ENCODE measurements around the gene THSD4. TPM values are rescaled to one million over a fixed set of nuclear protein-coding genes. Genes with fewer than 3 reads are reported as not detected.

THSD4 gene
- total and polyA plus RNA-seq, 2 of the 8 experiments (the other 6 are each of a cell fraction or from before 2014, with no cell fraction given), result 2.5 to 6.2 TPM

DNA sequence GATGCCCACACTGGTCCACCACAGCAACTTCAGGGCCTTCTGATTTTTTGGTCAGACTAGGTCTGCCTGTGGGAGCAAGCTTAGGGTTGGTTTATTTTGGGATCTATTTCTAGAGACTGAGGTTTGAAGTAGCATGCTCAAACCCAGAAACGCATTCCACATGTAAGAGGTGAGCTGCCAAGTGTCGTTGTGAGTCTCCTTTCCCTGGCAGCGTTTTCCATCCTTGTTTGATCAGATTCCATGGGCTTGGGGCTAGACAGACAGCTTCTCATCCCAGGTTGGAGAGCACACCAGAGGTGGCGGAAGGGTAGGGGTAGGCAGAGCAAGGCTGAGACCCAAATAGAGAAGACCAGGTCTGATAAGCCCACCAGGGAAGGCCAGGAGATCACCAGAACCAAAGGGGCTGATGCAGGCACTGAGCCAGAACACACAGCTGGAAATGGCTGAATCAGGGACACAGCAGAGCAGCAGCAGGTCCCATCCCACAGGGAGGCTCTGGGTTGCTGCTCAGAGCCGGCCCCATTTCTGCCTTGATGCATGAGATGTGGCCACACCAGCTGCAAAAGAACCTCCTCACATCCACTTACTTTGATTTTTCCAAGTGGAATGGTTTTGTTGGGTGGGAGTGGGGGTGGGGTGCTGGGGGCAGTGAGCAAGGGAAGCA lies 186.8 kb downstream of the THSD4 start:
- ChIA-PET POLR2A (ENCODE audit: partially characterized antibody) (no interaction called here), CTCF (ENCODE audit: partially characterized antibody) (interaction anchor here (1.0 to 1.7 kb wide), 3 partner anchors 11 to 18 kb away, joined by 3 to 5 read pairs (median 3); no protein-coding TSS in a partner anchor)
- no peak overlapping the region for H3K9ac ChIP-seq (replicated peaks in 1 of 4; ENCODE audit: extremely low read depth in 1 of 4, low read depth in 3 of 4, low read length in 3 of 4)

More for the DNA sequence above, 186.8 kb downstream of the THSD4 start:
- no peak overlapping the region for H2BK5ac ChIP-seq (ENCODE audit: low read depth, low read length)
- H4K5ac ChIP-seq (ENCODE audit: insufficient read length, low read depth, low read length), result no peak overlapping the region
- no peak overlapping the region for H2BK20ac ChIP-seq (ENCODE audit: low read length)
- no peak overlapping the region for H2AK5ac ChIP-seq (ENCODE audit: low read depth, low read length)
- TF ChIP-seq TEAD4 (IDR thresholded peaks at IDR 0.05; ENCODE audit: low read depth, low read length) (no peak), ASH2L (IDR thresholded peaks at IDR 0.05; ENCODE audit: low read length) (no peak), SP4 (IDR thresholded peaks at IDR 0.05; ENCODE audit: low read length) (no peak), EP300 (IDR thresholded peaks at IDR 0.05; ENCODE audit: borderline replicate concordance in 1 of 2, low read depth in 2 of 2, low read length in 2 of 2) (no peak), TCF12 (IDR thresholded peaks at IDR 0.05; ENCODE audit: low read depth, low read length) (no peak), SRF (IDR thresholded peaks at IDR 0.05; ENCODE audit: low read depth, low read length) (no peak), SIX5 (IDR thresholded peaks at IDR 0.05; ENCODE audit: low read depth, low read length) (no peak), SAP30 (IDR thresholded peaks at IDR 0.05; ENCODE audit: insufficient read depth, insufficient replicate concordance, low read length) (no peak), CTBP2 (IDR thresholded peaks at IDR 0.05; ENCODE audit: borderline replicate concordance, insufficient read depth, insufficient read length, low read length) (no peak), KDM5A (IDR thresholded peaks at IDR 0.05; ENCODE audit: low read length) (no peak), TBP (IDR thresholded peaks at IDR 0.05; ENCODE audit: low read depth, low read length) (no peak)
- TF ChIP-seq, protein P1, sequence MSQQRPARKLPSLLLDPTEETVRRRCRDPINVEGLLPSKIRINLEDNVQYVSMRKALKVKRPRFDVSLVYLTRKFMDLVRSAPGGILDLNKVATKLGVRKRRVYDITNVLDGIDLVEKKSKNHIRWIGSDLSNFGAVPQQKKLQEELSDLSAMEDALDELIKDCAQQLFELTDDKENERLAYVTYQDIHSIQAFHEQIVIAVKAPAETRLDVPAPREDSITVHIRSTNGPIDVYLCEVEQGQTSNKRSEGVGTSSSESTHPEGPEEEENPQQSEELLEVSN (IDR thresholded peaks at IDR 0.05), result no peak
- H4K91ac ChIP-seq (replicated peaks; ENCODE audit: insufficient read length, low read length), result no peak overlapping the region
- H3K79me1 ChIP-seq (ENCODE audit: low read depth, low read length), result no peaks in the 10 kb centered on the region
- H3K36me3 ChIP-seq (ENCODE audit: control insufficient read depth in 2 of 4, insufficient read depth in 4 of 4, low read length in 3 of 4), result no peaks in the 10 kb centered on the region
- H3K4me3 ChIP-seq (ENCODE audit: extremely low read depth in 1 of 4, insufficient read depth in 2 of 4, low read depth in 3 of 4, low read length in 4 of 4), result no peak overlapping the region
- H3K14ac ChIP-seq (ENCODE audit: insufficient read length), result no peak overlapping the region
- no peak overlapping the region for H3K23ac ChIP-seq (ENCODE audit: insufficient read length)
- no peak overlapping the region; the same call in 1 of the 2 replicates for H4K8ac ChIP-seq (ENCODE audit: extremely low read depth, insufficient read depth, low read length)
- no peak overlapping the region for H2BK120ac ChIP-seq (replicated peaks; ENCODE audit: low read depth, low read length)
- H2AFZ ChIP-seq (ENCODE audit: low read length), result no peak overlapping the region
- no peaks in the 10 kb centered on the region for H3K79me2 ChIP-seq (ENCODE audit: control insufficient read depth in 1 of 2, insufficient read depth in 2 of 2, low read length in 2 of 2)
- no peaks in the 10 kb centered on the region for H3K27me3 ChIP-seq (replicated peaks in 1 of 4; ENCODE audit: control insufficient read depth in 3 of 4, extremely low read depth in 1 of 4, insufficient read depth in 3 of 4, low read length in 3 of 4)
- no peak overlapping the region for H2BK12ac ChIP-seq (ENCODE audit: low read depth, low read length)
- H3K4ac ChIP-seq (replicated peaks; ENCODE audit: insufficient read length, low read depth, low read length), result no peak overlapping the region
- H3K56ac ChIP-seq (replicated peaks; ENCODE audit: insufficient read length, low read depth, low read length), result no peak overlapping the region
- no peaks in the 10 kb centered on the region for H3K23me2 ChIP-seq (ENCODE audit: low read depth, low read length)
- no peak overlapping the region; the same call in 1 of the 2 replicates for H2BK15ac ChIP-seq (ENCODE audit: low read length)
- 86% methylated on average over 5 of the region's 5 CpGs; no CpG with 5 or more reads in 1 of the 2 experiments for WGBS, 2 experiments (ENCODE audit: extremely low coverage in 1 of 2, insufficient coverage in 1 of 2, insufficient read length in 1 of 2, insufficient replicate concordance in 2 of 2, low coverage in 1 of 2, low lambda C conversion rate in 2 of 2, missing lambda C conversion rate in 1 of 2)
- H3K18ac ChIP-seq (ENCODE audit: extremely low read depth, low read length), result no peak overlapping the region
- DNase-seq (ENCODE audit: low read depth in 1 of 2, low spot score in 2 of 2) (no peak), FAIRE-seq (no peak)
- H3K9me3 ChIP-seq (ENCODE audit: insufficient read depth in 2 of 2, low read depth in 1 of 2, low read length in 1 of 2), result no peaks in the 10 kb centered on the region
- H4K20me1 ChIP-seq (replicated peaks in 1 of 2; ENCODE audit: control insufficient read depth in 1 of 2, insufficient read depth in 2 of 2, low read length in 2 of 2), result no peaks in the 10 kb centered on the region
- H3K4me2 ChIP-seq (ENCODE audit: insufficient read depth in 1 of 2, low read depth in 2 of 2, low read length in 2 of 2), result no peak overlapping the region
- no peak overlapping the region for H3K27ac ChIP-seq (ENCODE audit: low read depth, low read length)
- no peaks in the 10 kb centered on the region for H3K4me1 ChIP-seq (replicated peaks in 1 of 4; ENCODE audit: control insufficient read depth in 3 of 4, insufficient read depth in 4 of 4, low read length in 3 of 4)

All from H1 (cell line).